ENCODE data around the gene CSNK1A1L. TPM values are rescaled to one million over a fixed set of nuclear protein-coding genes. Genes with fewer than 3 reads are reported as not detected.

The CSNK1A1L gene
- total RNA-seq, 1 experiment from 2014 or later = not detected

- no peaks in the 10 kb centered on the region for H3K9me3 ChIP-seq (ENCODE audit: control insufficient read depth in 1 of 2, insufficient read depth in 1 of 2, low read depth in 1 of 2, low read length in 2 of 2)
- intact Hi-C loops (cut with micrococcal nuclease) = no loop called here
- TF ChIP-seq, protein P1, sequence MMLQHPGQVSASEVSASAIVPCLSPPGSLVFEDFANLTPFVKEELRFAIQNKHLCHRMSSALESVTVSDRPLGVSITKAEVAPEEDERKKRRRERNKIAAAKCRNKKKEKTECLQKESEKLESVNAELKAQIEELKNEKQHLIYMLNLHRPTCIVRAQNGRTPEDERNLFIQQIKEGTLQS (IDR thresholded peaks at IDR 0.05) = no peak
- TF ChIP-seq YY1 (IDR thresholded peaks at IDR 0.05; ENCODE audit: extremely low read depth, insufficient replicate concordance, low read depth, low read length) (no peak), CBX3 (IDR thresholded peaks at IDR 0.05; ENCODE audit: low read depth) (no peak), CEBPB (IDR thresholded peaks at IDR 0.05; ENCODE audit: low read depth) (no peak), SIN3A (IDR thresholded peaks at IDR 0.05; ENCODE audit: low read depth) (no peak), RAD21 (IDR thresholded peaks at IDR 0.05; ENCODE audit: low read depth) (no peak), ZNF274 (IDR thresholded peaks at IDR 0.05; ENCODE audit: low read depth, low read length) (no peak), JUND (IDR thresholded peaks at IDR 0.05) (no peak), ZBTB33 (IDR thresholded peaks at IDR 0.05; ENCODE audit: extremely low read depth, insufficient replicate concordance, low read length) (no peak), SP1 (IDR thresholded peaks at IDR 0.05; ENCODE audit: low read depth) (no peak), EZH2 (IDR thresholded peaks at IDR 0.05) (no peak), ELF1 (IDR thresholded peaks at IDR 0.05; ENCODE audit: borderline replicate concordance, low read depth) (no peak), EGR1 (IDR thresholded peaks at IDR 0.05; ENCODE audit: low read depth) (no peak), EZH2phosphoT487 (IDR thresholded peaks at IDR 0.05; ENCODE audit: borderline replicate concordance) (no peak)
- TF ChIP-seq, protein P2, sequence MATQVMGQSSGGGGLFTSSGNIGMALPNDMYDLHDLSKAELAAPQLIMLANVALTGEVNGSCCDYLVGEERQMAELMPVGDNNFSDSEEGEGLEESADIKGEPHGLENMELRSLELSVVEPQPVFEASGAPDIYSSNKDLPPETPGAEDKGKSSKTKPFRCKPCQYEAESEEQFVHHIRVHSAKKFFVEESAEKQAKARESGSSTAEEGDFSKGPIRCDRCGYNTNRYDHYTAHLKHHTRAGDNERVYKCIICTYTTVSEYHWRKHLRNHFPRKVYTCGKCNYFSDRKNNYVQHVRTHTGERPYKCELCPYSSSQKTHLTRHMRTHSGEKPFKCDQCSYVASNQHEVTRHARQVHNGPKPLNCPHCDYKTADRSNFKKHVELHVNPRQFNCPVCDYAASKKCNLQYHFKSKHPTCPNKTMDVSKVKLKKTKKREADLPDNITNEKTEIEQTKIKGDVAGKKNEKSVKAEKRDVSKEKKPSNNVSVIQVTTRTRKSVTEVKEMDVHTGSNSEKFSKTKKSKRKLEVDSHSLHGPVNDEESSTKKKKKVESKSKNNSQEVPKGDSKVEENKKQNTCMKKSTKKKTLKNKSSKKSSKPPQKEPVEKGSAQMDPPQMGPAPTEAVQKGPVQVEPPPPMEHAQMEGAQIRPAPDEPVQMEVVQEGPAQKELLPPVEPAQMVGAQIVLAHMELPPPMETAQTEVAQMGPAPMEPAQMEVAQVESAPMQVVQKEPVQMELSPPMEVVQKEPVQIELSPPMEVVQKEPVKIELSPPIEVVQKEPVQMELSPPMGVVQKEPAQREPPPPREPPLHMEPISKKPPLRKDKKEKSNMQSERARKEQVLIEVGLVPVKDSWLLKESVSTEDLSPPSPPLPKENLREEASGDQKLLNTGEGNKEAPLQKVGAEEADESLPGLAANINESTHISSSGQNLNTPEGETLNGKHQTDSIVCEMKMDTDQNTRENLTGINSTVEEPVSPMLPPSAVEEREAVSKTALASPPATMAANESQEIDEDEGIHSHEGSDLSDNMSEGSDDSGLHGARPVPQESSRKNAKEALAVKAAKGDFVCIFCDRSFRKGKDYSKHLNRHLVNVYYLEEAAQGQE (IDR thresholded peaks at IDR 0.05; ENCODE audit: low read depth) = no peak
- TF ChIP-seq, protein P3, sequence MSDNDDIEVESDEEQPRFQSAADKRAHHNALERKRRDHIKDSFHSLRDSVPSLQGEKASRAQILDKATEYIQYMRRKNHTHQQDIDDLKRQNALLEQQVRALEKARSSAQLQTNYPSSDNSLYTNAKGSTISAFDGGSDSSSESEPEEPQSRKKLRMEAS (IDR thresholded peaks at IDR 0.05) = no peak
- TF ChIP-seq, protein P4, sequence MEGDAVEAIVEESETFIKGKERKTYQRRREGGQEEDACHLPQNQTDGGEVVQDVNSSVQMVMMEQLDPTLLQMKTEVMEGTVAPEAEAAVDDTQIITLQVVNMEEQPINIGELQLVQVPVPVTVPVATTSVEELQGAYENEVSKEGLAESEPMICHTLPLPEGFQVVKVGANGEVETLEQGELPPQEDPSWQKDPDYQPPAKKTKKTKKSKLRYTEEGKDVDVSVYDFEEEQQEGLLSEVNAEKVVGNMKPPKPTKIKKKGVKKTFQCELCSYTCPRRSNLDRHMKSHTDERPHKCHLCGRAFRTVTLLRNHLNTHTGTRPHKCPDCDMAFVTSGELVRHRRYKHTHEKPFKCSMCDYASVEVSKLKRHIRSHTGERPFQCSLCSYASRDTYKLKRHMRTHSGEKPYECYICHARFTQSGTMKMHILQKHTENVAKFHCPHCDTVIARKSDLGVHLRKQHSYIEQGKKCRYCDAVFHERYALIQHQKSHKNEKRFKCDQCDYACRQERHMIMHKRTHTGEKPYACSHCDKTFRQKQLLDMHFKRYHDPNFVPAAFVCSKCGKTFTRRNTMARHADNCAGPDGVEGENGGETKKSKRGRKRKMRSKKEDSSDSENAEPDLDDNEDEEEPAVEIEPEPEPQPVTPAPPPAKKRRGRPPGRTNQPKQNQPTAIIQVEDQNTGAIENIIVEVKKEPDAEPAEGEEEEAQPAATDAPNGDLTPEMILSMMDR (IDR thresholded peaks at IDR 0.05 in 2 of 3, conservative IDR thresholded peaks at IDR 0.05 in 1 of 3; ENCODE audit: borderline replicate concordance in 1 of 3, insufficient read depth in 1 of 3, low read depth in 2 of 3, low read length in 2 of 3) = no peak
- ATAC-seq (no peak), DNase-seq (ENCODE audit: low read depth, low spot score) (no peak)
- H3K4me3 ChIP-seq (replicated peaks in 1 of 2; ENCODE audit: low read depth in 1 of 2, low read length in 2 of 2) = no peak overlapping the region
- ChIA-PET CTCF (no interaction called here), RAD21 (ENCODE audit: low non-redundant PET in 1 of 2, low total read pairs in 2 of 2, uncharacterized antibody in 2 of 2, unreplicated experiment in 2 of 2) (no interaction called here), POLR2A (no interaction called here)
- no peaks in the 10 kb centered on the region for H3K27me3 ChIP-seq (ENCODE audit: insufficient read depth, low read length)
- BruUV-seq (replicated peaks) = no TSS peak
- H3K79me2 ChIP-seq (ENCODE audit: insufficient read depth, low read length) = no peaks in the 10 kb centered on the region
- H2AFZ ChIP-seq (ENCODE audit: low read depth, low read length, poor library complexity, severe bottlenecking) = no peak overlapping the region
- no peak overlapping the region for H3K4me2 ChIP-seq (ENCODE audit: low read length)
- no peaks in the 10 kb centered on the region for H3K36me3 ChIP-seq (ENCODE audit: control insufficient read depth in 1 of 2, insufficient read depth in 2 of 2, low read length in 2 of 2)
- H3K9me2 ChIP-seq (ENCODE audit: insufficient read depth) = no peaks in the 10 kb centered on the region
- no peak overlapping the region for H3K9ac ChIP-seq (ENCODE audit: low read length)
- no peaks in the 10 kb centered on the region for H4K20me1 ChIP-seq (ENCODE audit: insufficient read depth)
- no peaks in the 10 kb centered on the region for H3K4me1 ChIP-seq (ENCODE audit: control insufficient read depth in 1 of 2, insufficient read depth in 2 of 2, low read length in 2 of 2)
- H3K27ac ChIP-seq (ENCODE audit: low read depth, low read length) = no peak overlapping the region
Measured at GRCh38 chr13:37113534-37113933, 8.1 kb upstream of the CSNK1A1L start.
